Vagina (tissue), 2 donors: Measurements from ENCODE around the gene MRPL55. TPM values are rescaled to one million over a fixed set of nuclear protein-coding genes. Genes with fewer than 3 reads are reported as not detected.
A peak's percentile ranks its signal among the peaks of the same experiment; 100 is the strongest.

Experiments used
- DNase-seq, 2 donors: peaks; one replicate each; pipeline ENCODE4 v3.0.0-alpha.2; 2017; ENCODE audit errors: extremely low spot score in 2 of 2
- H3K27ac ChIP-seq: fragments of 200-600 bp; sonication (generic); one replicate; pipeline ENCODE4 v1.5.1; 2019
- H3K27me3 ChIP-seq: fragments of 200-600 bp; sonication (generic); one replicate; pipeline ENCODE4 v1.5.1; 2019
- H3K36me3 ChIP-seq, 2 donors: fragments of 200-600 bp; sonication (generic); one replicate each; pipeline ENCODE4 v1.5.1; 2017 to 2019
- H3K4me1 ChIP-seq: fragments of 200-600 bp; sonication (generic); one replicate; pipeline ENCODE4 v1.5.1; 2019
- H3K4me3 ChIP-seq, 2 donors: fragments of 200-600 bp; sonication (generic); 1 replicate in 1 of 2; 2 replicates in 1 of 2; pipeline ENCODE4 v1.5.1; 2016 to 2019
- H3K9me3 ChIP-seq: fragments of 200-600 bp; sonication (generic); one replicate; pipeline ENCODE4 v1.5.1; 2019
- CTCF ChIP-seq, 3 experiments: fragments of 450-650 bp in 2 of 3; fragments of 200-600 bp in 1 of 3; sonication (generic) in 1 of 3; IDR thresholded peaks; one replicate each; pipeline ENCODE4 v1.5.1; 2017 to 2019; ENCODE audit warnings: antibody characterized with exemption in 3 of 3, mild to moderate bottlenecking in 2 of 3, moderate library complexity in 2 of 3
- POLR2A ChIP-seq, 2 donors: fragments of 450-650 bp; IDR thresholded peaks; one replicate each; pipeline ENCODE4 v1.6.1; 2017; ENCODE audit warnings: antibody characterized with exemption in 2 of 2, mild to moderate bottlenecking in 2 of 2, moderate library complexity in 2 of 2
- POLR2AphosphoS5 ChIP-seq, 2 donors: sonication (generic); formaldehyde crosslinking; IDR thresholded peaks; one replicate each; pipeline ENCODE4 v1.9.0; 2017; ENCODE audit warnings: antibody characterized with exemption in 2 of 2, mild to moderate bottlenecking in 2 of 2, low read depth in 1 of 2; ENCODE audit not compliant: insufficient read depth in 1 of 2
- intact Hi-C: fragments of 100-400 bp; cut with DNase I; formaldehyde crosslinking; loops from one replicate; pipeline ENCODE4 v1.15.1; 2023
- total RNA-seq: library from RNA; depleted of rRNA; stranded (reverse); fragments of >200 nt; gene quantifications from one replicate; pipeline ENCODE4 v1.2.3, GENCODE V29; 2016

Gene MRPL55
- total RNA-seq, 1 donor from 2014 or later, result 73.7 TPM

- Histone ChIP-seq H3K4me3 (peak overlapping the region; percentile 78 to 89), H3K36me3 (peaks cover 0 to 16% of the 10 kb centered on the region in 2 donors), H3K9me3 (no peaks in the 10 kb centered on the region), H3K4me1 (peaks cover 60% of the 10 kb centered on the region), H3K27ac (peak overlapping the region; percentile 96), H3K27me3 (no peaks in the 10 kb centered on the region)
- TF ChIP-seq CTCF (IDR thresholded peaks at IDR 0.05), result no peak
- peak in 1 of 2 donors; percentile 6 for TF ChIP-seq POLR2AphosphoS5 (IDR thresholded peaks at IDR 0.05; ENCODE audit: insufficient read depth in 1 of 2, low read depth in 1 of 2)
- intact Hi-C loops, result loop anchor here (5.0 kb wide), 1 partner anchor 265 kb away; the partner anchor contains the start of gene TRIM11
- DNase-seq, result peak in 1 of 2 donors; percentile 89
These were observed 33.1 kb upstream of the MRPL55 start for GRCh38 chr1:228142155-228142691.

GRCh38 chr1:228141226-228142044 is 32.3 kb upstream of the MRPL55 start:
- peak in 1 of 2 donors; percentile 89 for DNase-seq
- no peaks in the 10 kb centered on the region for H3K27me3 ChIP-seq
- H3K4me3 ChIP-seq, result peak overlapping the region; percentile 78 to 89
- H3K27ac ChIP-seq, result peak overlapping the region; percentile 96
- intact Hi-C loops, result loop anchor here (2.0 to 5.0 kb wide), 2 partner anchors 23 to 266 kb away; partner anchors contain the start of genes IBA57 and TRIM11
- no peak for TF ChIP-seq POLR2A (IDR thresholded peaks at IDR 0.05)
- no peak for TF ChIP-seq CTCF (IDR thresholded peaks at IDR 0.05)
- peak in 1 of 2 donors; percentile 3 for TF ChIP-seq POLR2AphosphoS5 (IDR thresholded peaks at IDR 0.05; ENCODE audit: insufficient read depth in 1 of 2, low read depth in 1 of 2)
- peaks cover 0 to 9% of the 10 kb centered on the region in 2 donors for H3K36me3 ChIP-seq
- peaks cover 54% of the 10 kb centered on the region for H3K4me1 ChIP-seq
- H3K9me3 ChIP-seq, result no peaks in the 10 kb centered on the region

GRCh38 chr1:228140724-228141225 is 31.7 kb upstream of the MRPL55 start:
- intact Hi-C loops, result loop anchor here (2.0 to 5.0 kb wide), 2 partner anchors 24 to 267 kb away; partner anchors contain the start of genes IBA57 and TRIM11
- TF ChIP-seq POLR2AphosphoS5 (IDR thresholded peaks at IDR 0.05; ENCODE audit: insufficient read depth in 1 of 2, low read depth in 1 of 2) (no peak), CTCF (IDR thresholded peaks at IDR 0.05) (no peak), POLR2A (IDR thresholded peaks at IDR 0.05) (no peak)
- H3K27me3 ChIP-seq, result no peaks in the 10 kb centered on the region
- peaks cover 0 to 3% of the 10 kb centered on the region in 2 donors for H3K36me3 ChIP-seq
- H3K4me3 ChIP-seq, result peak overlapping the region; percentile 78 to 89
- H3K9me3 ChIP-seq, result no peaks in the 10 kb centered on the region
- peak; percentile 90 to 96 for DNase-seq
- peak overlapping the region; percentile 96 for H3K27ac ChIP-seq
- H3K4me1 ChIP-seq, result peaks cover 53% of the 10 kb centered on the region

- peaks cover 46% of the 10 kb centered on the region for H3K4me1 ChIP-seq
- H3K27ac ChIP-seq, result peak within 1 kb of the TSS; percentile 96
- TF ChIP-seq POLR2A (IDR thresholded peaks at IDR 0.05) (peak; percentile 69 to 93), CTCF (IDR thresholded peaks at IDR 0.05) (peak; percentile 26 to 32 (median 27)), POLR2AphosphoS5 (IDR thresholded peaks at IDR 0.05; ENCODE audit: insufficient read depth in 1 of 2, low read depth in 1 of 2) (peak; percentile 88 to 91)
- H3K27me3 ChIP-seq, result no peaks in the 10 kb centered on the region
- DNase-seq, result peak; percentile 100
- intact Hi-C loops, result loop anchor here (2.0 to 10.0 kb wide), 3 partner anchors 25 to 345 kb away; partner anchors contain the start of genes IBA57, RNF187 and TRIM11
- no peaks in the 10 kb centered on the region for H3K36me3 ChIP-seq
- H3K4me3 ChIP-seq, result peak within 1 kb of the TSS; percentile 78 to 89
- H3K9me3 ChIP-seq, result no peaks in the 10 kb centered on the region
These were observed 31.0 kb upstream of the MRPL55 start, which contains the start of gene GUK1 for GRCh38 chr1:228139931-228140723. TSS of gene GUK1 (plus strand) at chr1:228140279. CDS start at chr1:228140303, 24 bp downstream.
